Measurements from ENCODE around the gene RIT2.

The RIT2 gene

DNA sequence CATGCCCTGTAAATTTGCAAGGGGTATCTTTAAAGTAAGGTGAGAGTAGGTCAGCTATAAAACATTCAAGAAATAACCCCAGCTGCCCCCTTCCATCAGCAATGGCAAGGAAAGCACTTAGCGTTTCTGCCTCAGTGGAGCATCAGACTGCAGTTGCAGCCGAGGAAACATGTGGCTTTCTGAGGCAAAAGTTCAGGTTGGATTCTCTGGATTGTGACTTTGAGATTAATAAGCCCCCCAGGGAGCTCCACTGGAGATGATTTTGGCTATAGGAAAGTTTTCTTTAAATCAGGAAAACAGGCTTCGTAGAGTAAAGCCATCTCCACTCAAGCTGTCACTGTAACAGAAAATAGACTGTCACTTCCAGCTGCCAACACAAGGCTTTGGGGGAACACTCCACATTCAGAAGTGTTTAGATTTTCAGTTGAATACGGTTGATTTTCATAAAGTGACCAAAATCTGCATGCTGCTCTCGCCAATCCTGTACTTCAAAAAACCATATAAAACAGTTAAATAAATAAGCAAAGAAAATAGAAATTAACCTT lies 15.3 kb upstream of the RIT2 start:
- Histone ChIP-seq H3K9me3 (ENCODE audit: control insufficient read depth, insufficient read depth, low read length) (no peaks in the 10 kb centered on the region), H3K9ac (ENCODE audit: low read depth, low read length) (no peak overlapping the region), H3K27me3 (ENCODE audit: control insufficient read depth, insufficient read depth, low read length) (no peaks in the 10 kb centered on the region), H3K4me1 (ENCODE audit: control insufficient read depth, insufficient read depth, low read length) (peaks cover 4% of the 10 kb centered on the region), H3K36me3 (ENCODE audit: control insufficient read depth, insufficient read depth, low read length) (no peaks in the 10 kb centered on the region), H3K4me3 (ENCODE audit: low read depth, low read length) (no peak overlapping the region)

GRCh38 chr18:43129946-43130524 lies 14.6 kb upstream of the RIT2 start:
- H3K9ac ChIP-seq (ENCODE audit: low read depth, low read length) = no peak overlapping the region
- no peak overlapping the region for H3K4me3 ChIP-seq (ENCODE audit: low read depth, low read length)

GRCh38 chr18:43125471-43125870 lies 10.0 kb upstream of the RIT2 start:
- Histone ChIP-seq H3K4me3 (ENCODE audit: low read depth, low read length) (no peak overlapping the region), H3K9me3 (ENCODE audit: control insufficient read depth, insufficient read depth, low read length) (no peaks in the 10 kb centered on the region), H3K9ac (ENCODE audit: low read depth, low read length) (no peak overlapping the region), H3K36me3 (ENCODE audit: control insufficient read depth, insufficient read depth, low read length) (no peaks in the 10 kb centered on the region), H3K4me1 (ENCODE audit: control insufficient read depth, insufficient read depth, low read length) (peaks cover 4% of the 10 kb centered on the region), H3K27me3 (ENCODE audit: control insufficient read depth, insufficient read depth, low read length) (no peaks in the 10 kb centered on the region)

More at GRCh38 chr18:43129946-43130524, 14.6 kb upstream of the RIT2 start:
- Histone ChIP-seq H3K27me3 (ENCODE audit: control insufficient read depth, insufficient read depth, low read length) (no peaks in the 10 kb centered on the region), H3K9me3 (ENCODE audit: control insufficient read depth, insufficient read depth, low read length) (no peaks in the 10 kb centered on the region), H3K4me1 (ENCODE audit: control insufficient read depth, insufficient read depth, low read length) (peaks cover 4% of the 10 kb centered on the region), H3K36me3 (ENCODE audit: control insufficient read depth, insufficient read depth, low read length) (no peaks in the 10 kb centered on the region)

DNA sequence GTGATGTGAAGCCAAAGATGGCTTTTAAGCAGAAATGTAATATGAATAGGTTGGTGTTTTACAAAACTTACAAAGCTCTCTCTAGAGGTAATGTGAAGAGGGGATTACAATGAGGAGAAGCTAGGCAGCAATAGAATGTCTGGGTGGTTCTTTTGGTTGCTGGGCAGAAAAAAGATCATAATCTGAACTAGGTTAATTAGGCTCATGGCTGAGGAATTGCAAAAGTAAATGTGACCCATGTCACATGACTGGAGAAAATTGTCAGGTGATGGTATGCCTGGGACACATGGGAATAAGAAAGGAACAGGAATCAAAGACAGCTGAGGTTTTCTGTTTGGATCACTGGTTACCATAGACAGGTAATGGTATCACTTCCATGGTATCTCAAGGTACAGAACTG lies 7.5 kb upstream of the RIT2 start:
- no peaks in the 10 kb centered on the region for H3K36me3 ChIP-seq (ENCODE audit: control insufficient read depth, insufficient read depth, low read length)
- peaks cover 4% of the 10 kb centered on the region for H3K4me1 ChIP-seq (ENCODE audit: control insufficient read depth, insufficient read depth, low read length)
- no peak overlapping the region for H3K4me3 ChIP-seq (ENCODE audit: low read depth, low read length)
- no peaks in the 10 kb centered on the region for H3K27me3 ChIP-seq (ENCODE audit: control insufficient read depth, insufficient read depth, low read length)
- no peaks in the 10 kb centered on the region for H3K9me3 ChIP-seq (ENCODE audit: control insufficient read depth, insufficient read depth, low read length)
- H3K9ac ChIP-seq (ENCODE audit: low read depth, low read length) = no peak overlapping the region

- no peaks in the 10 kb centered on the region for H3K27me3 ChIP-seq (ENCODE audit: control insufficient read depth, insufficient read depth, low read length)
- no peak overlapping the region for H3K4me3 ChIP-seq (ENCODE audit: low read depth, low read length)
- H3K4me1 ChIP-seq (ENCODE audit: control insufficient read depth, insufficient read depth, low read length) = no peaks in the 10 kb centered on the region
- H3K36me3 ChIP-seq (ENCODE audit: control insufficient read depth, insufficient read depth, low read length) = no peaks in the 10 kb centered on the region
- H3K9me3 ChIP-seq (ENCODE audit: control insufficient read depth, insufficient read depth, low read length) = no peaks in the 10 kb centered on the region
- no peak overlapping the region for H3K9ac ChIP-seq (ENCODE audit: low read depth, low read length)
These were observed 1.3 kb upstream of the RIT2 start for GRCh38 chr18:43116699-43117294.

DNA sequence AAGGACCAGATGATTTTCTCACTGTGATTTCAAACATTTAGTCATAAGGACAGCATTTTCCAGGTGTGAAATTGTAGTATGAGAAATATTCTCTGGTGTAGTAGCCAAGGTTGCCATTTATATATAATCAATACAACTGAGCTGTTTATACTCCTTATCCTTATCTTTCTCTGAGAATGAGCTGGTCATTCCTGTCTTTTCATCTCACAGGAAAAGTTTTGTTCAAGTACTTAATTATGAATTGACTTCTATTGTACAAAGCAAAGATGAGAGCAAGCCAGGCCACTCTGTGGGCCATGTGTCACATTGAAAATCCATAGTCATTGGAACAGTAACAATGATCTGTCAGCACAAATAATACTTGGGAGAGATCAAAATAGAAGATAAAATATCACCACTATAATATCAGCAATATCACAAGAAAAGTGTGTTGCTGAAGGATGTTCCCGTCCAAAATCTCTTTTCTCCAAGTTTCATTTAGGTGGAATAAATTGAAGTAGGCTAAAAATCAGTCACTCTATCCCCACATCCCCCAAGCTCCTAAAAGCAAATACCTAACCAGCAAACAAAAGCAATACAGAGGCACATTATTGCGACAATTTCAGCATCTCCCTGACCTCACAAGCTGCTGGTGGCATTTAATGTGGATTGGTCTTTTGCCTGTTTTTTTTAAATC lies 2.1 kb downstream of the RIT2 start:
- Histone ChIP-seq H3K4me3 (ENCODE audit: low read depth, low read length) (no peak overlapping the region), H3K36me3 (ENCODE audit: control insufficient read depth, insufficient read depth, low read length) (no peaks in the 10 kb centered on the region), H3K9ac (ENCODE audit: low read depth, low read length) (no peak overlapping the region), H3K27me3 (ENCODE audit: control insufficient read depth, insufficient read depth, low read length) (no peaks in the 10 kb centered on the region), H3K4me1 (ENCODE audit: control insufficient read depth, insufficient read depth, low read length) (no peaks in the 10 kb centered on the region), H3K9me3 (ENCODE audit: control insufficient read depth, insufficient read depth, low read length) (no peaks in the 10 kb centered on the region)

- Histone ChIP-seq H3K36me3 (ENCODE audit: control insufficient read depth, insufficient read depth, low read length) (no peaks in the 10 kb centered on the region), H3K27me3 (ENCODE audit: control insufficient read depth, insufficient read depth, low read length) (no peaks in the 10 kb centered on the region), H3K9ac (ENCODE audit: low read depth, low read length) (no peak overlapping the region), H3K9me3 (ENCODE audit: control insufficient read depth, insufficient read depth, low read length) (no peaks in the 10 kb centered on the region), H3K4me1 (ENCODE audit: control insufficient read depth, insufficient read depth, low read length) (no peaks in the 10 kb centered on the region), H3K4me3 (ENCODE audit: low read depth, low read length) (no peak overlapping the region)
These were observed 6.6 kb downstream of the RIT2 start for GRCh38 chr18:43108882-43109281.

- Histone ChIP-seq H3K4me3 (ENCODE audit: low read depth, low read length) (no peak overlapping the region), H3K9me3 (ENCODE audit: control insufficient read depth, insufficient read depth, low read length) (no peaks in the 10 kb centered on the region)
These were observed 7.0 kb downstream of the RIT2 start for GRCh38 chr18:43108469-43108868.

DNA sequence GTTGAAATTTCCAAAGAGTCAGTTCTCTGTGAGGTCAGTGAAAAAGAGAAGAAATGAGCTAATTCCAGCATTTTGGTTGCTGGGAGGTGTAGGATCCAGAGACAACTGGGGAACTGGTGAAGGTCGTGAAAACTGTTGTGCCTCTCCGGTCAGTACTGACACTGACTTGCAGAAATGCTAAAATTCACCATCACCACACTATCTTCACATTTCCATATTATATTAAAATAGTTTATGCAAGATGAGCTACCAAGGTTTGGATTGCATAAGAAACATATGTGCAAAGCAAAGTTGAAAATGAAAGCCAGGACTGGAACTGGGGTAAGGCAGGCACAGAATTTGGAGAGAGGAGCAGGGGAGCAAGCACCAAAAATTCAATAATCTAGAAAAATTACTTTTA lies 21.8 kb downstream of the RIT2 start:
- Histone ChIP-seq H3K36me3 (ENCODE audit: control insufficient read depth, insufficient read depth, low read length) (no peaks in the 10 kb centered on the region), H3K4me3 (ENCODE audit: low read depth, low read length) (no peak overlapping the region), H3K4me1 (ENCODE audit: control insufficient read depth, insufficient read depth, low read length) (no peaks in the 10 kb centered on the region), H3K9me3 (ENCODE audit: control insufficient read depth, insufficient read depth, low read length) (no peaks in the 10 kb centered on the region), H3K27me3 (ENCODE audit: control insufficient read depth, insufficient read depth, low read length) (no peaks in the 10 kb centered on the region), H3K9ac (ENCODE audit: low read depth, low read length) (no peak overlapping the region)

More at GRCh38 chr18:43108469-43108868, 7.0 kb downstream of the RIT2 start:
- no peaks in the 10 kb centered on the region for H3K36me3 ChIP-seq (ENCODE audit: control insufficient read depth, insufficient read depth, low read length)
- H3K9ac ChIP-seq (ENCODE audit: low read depth, low read length) = no peak overlapping the region
- no peaks in the 10 kb centered on the region for H3K4me1 ChIP-seq (ENCODE audit: control insufficient read depth, insufficient read depth, low read length)
- H3K27me3 ChIP-seq (ENCODE audit: control insufficient read depth, insufficient read depth, low read length) = no peaks in the 10 kb centered on the region

DNA sequence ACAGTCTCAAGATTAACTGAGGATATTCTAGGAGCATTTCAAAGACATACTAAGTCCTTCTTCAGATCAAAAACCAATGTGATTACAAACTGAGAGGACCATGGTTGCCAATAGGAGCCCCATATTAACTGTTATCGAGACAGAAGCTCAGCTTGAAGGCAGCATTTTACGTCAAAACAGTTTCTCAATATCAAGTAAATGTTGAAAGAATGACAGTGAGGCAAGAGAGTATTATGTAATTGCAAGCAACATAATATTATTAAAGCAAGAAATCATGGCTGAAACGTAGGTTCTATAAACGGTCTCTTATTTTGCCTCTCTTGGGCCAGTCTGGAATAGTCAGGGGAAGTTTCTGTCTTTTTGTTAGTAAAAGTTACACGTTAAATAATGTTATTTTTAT lies 22.9 kb downstream of the RIT2 start:
- Histone ChIP-seq H3K27me3 (ENCODE audit: control insufficient read depth, insufficient read depth, low read length) (no peaks in the 10 kb centered on the region), H3K9me3 (ENCODE audit: control insufficient read depth, insufficient read depth, low read length) (no peaks in the 10 kb centered on the region), H3K4me3 (ENCODE audit: low read depth, low read length) (no peak overlapping the region), H3K9ac (ENCODE audit: low read depth, low read length) (no peak overlapping the region), H3K36me3 (ENCODE audit: control insufficient read depth, insufficient read depth, low read length) (no peaks in the 10 kb centered on the region), H3K4me1 (ENCODE audit: control insufficient read depth, insufficient read depth, low read length) (no peaks in the 10 kb centered on the region)

DNA sequence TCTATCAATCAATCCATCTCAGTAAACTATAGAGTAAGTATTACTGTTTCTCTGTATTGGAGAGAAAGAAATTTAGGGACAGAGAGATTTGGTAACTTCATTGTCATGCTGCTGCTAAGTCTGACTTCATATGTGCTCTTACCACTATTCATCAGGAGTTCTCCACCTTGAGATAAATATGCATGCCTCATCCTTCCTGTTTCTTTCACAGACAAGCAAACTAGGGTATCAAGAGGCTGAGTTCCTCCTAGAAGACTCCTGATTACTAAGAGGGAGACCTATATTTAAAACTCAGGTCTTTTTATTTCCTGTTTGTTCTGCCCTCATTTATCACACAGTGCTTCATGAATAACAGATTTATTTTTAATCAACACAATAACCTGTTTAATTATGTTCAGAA lies 34.1 kb downstream of the RIT2 start:
- Histone ChIP-seq H3K4me3 (ENCODE audit: low read depth, low read length) (no peak overlapping the region), H3K4me1 (ENCODE audit: control insufficient read depth, insufficient read depth, low read length) (peaks cover 7% of the 10 kb centered on the region), H3K9ac (ENCODE audit: low read depth, low read length) (no peak overlapping the region), H3K27me3 (ENCODE audit: control insufficient read depth, insufficient read depth, low read length) (no peaks in the 10 kb centered on the region), H3K9me3 (ENCODE audit: control insufficient read depth, insufficient read depth, low read length) (no peaks in the 10 kb centered on the region), H3K36me3 (ENCODE audit: control insufficient read depth, insufficient read depth, low read length) (no peaks in the 10 kb centered on the region)

DNA sequence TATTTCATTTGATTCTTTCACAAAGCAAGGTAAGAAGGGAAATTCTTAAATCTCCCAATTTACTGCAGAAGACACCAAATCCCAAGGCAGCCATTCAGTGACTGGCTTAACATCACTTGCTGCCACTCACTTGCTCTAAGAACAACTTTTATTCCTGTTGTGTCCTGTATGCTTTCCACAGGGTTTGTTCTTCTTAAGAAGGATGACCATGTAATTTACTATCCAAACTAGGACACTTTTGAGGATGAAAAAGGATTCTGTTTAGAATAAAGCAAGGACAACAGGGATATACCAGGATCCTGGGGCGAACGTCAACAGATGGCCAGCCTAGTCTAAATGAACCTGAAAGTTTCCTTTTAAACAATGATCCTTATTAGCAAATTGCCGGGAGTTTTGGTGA lies 34.8 kb downstream of the RIT2 start:
- no peaks in the 10 kb centered on the region for H3K9me3 ChIP-seq (ENCODE audit: control insufficient read depth, insufficient read depth, low read length)
- no peak overlapping the region for H3K4me3 ChIP-seq (ENCODE audit: low read depth, low read length)
- no peak overlapping the region for H3K9ac ChIP-seq (ENCODE audit: low read depth, low read length)
- H3K4me1 ChIP-seq (ENCODE audit: control insufficient read depth, insufficient read depth, low read length) = peaks cover 7% of the 10 kb centered on the region
- H3K36me3 ChIP-seq (ENCODE audit: control insufficient read depth, insufficient read depth, low read length) = no peaks in the 10 kb centered on the region
- no peaks in the 10 kb centered on the region for H3K27me3 ChIP-seq (ENCODE audit: control insufficient read depth, insufficient read depth, low read length)
